ENCODE data around the gene INPP5D. TPM values are rescaled to one million over a fixed set of nuclear protein-coding genes. Genes with fewer than 3 reads are reported as not detected.

The INPP5D gene
- total and polyA plus RNA-seq, 2 of the 8 experiments (the other 6 are each of a cell fraction or from before 2014, with no cell fraction given): 4.5 to 7.1 TPM

- H3K27me3 ChIP-seq (replicated peaks in 1 of 4; ENCODE audit: control insufficient read depth in 3 of 4, extremely low read depth in 1 of 4, insufficient read depth in 3 of 4, low read length in 3 of 4): no peaks in the 10 kb centered on the region; a peak in 1 of 7 replicates
- POLR2A ChIA-PET (ENCODE audit: partially characterized antibody): no interaction called here
- no peak overlapping the region for H3K4ac ChIP-seq (replicated peaks; ENCODE audit: insufficient read length, low read depth, low read length)
- H3K23me2 ChIP-seq (ENCODE audit: low read depth, low read length): no peaks in the 10 kb centered on the region
- no peak overlapping the region for H3K23ac ChIP-seq (ENCODE audit: insufficient read length)
- no peak overlapping the region for H2BK12ac ChIP-seq (ENCODE audit: low read depth, low read length)
- no peaks in the 10 kb centered on the region for H3K9me3 ChIP-seq (ENCODE audit: insufficient read depth in 2 of 2, low read depth in 1 of 2, low read length in 1 of 2)
- H4K91ac ChIP-seq (replicated peaks; ENCODE audit: insufficient read length, low read length): no peak overlapping the region
- no peak overlapping the region for H2BK15ac ChIP-seq (ENCODE audit: low read length)
- no peaks in the 10 kb centered on the region for H3K36me3 ChIP-seq (ENCODE audit: control insufficient read depth in 2 of 4, insufficient read depth in 4 of 4, low read length in 3 of 4)
- FAIRE-seq: no peak
- H3K79me1 ChIP-seq (ENCODE audit: low read depth, low read length): no peaks in the 10 kb centered on the region
- no peak overlapping the region; the same call in 1 of the 2 replicates for H3K27ac ChIP-seq (ENCODE audit: low read depth, low read length)
- no peak overlapping the region for H2BK20ac ChIP-seq (ENCODE audit: low read length)
- TF ChIP-seq RXRA (IDR thresholded peaks at IDR 0.05; ENCODE audit: insufficient read depth, low read depth, low read length) (no peak), HDAC6 (IDR thresholded peaks at IDR 0.05; ENCODE audit: low read depth, low read length) (no peak), SP1 (IDR thresholded peaks at IDR 0.05; ENCODE audit: low read depth, low read length) (no peak), BRCA1 (IDR thresholded peaks at IDR 0.05; ENCODE audit: low read depth, low read length) (no peak), HDAC2 (IDR thresholded peaks at IDR 0.05; ENCODE audit: borderline replicate concordance in 1 of 2, low read depth in 2 of 2, low read length in 2 of 2) (no peak), SAP30 (IDR thresholded peaks at IDR 0.05; ENCODE audit: insufficient read depth, insufficient replicate concordance, low read length) (no peak), GABPA (IDR thresholded peaks at IDR 0.05; ENCODE audit: borderline replicate concordance, insufficient read depth, low read length) (no peak), NANOG (IDR thresholded peaks at IDR 0.05; ENCODE audit: insufficient read depth, low read depth, low read length, poor library complexity, severe bottlenecking) (no peak), CEBPB (IDR thresholded peaks at IDR 0.05; ENCODE audit: low read depth, low read length) (no peak), RBBP5 (IDR thresholded peaks at IDR 0.05; ENCODE audit: borderline replicate concordance, low read depth, low read length) (no peak)
- H4K8ac ChIP-seq (ENCODE audit: extremely low read depth, insufficient read depth, low read length): peak overlapping the region; percentile 59; the same call in 1 of the 2 replicates
- H2BK5ac ChIP-seq (ENCODE audit: low read depth, low read length): no peak overlapping the region
- H2AFZ ChIP-seq (ENCODE audit: low read length): 0 out of 2 replicates have a peak overlapping the region, but pooled peaks have one; percentile 81
- peaks cover 0 to 10% (median 4%) of the 10 kb centered on the region in 4 experiments; a peak in 4 of 7 replicates for H3K4me1 ChIP-seq (replicated peaks in 1 of 4; ENCODE audit: control insufficient read depth in 3 of 4, insufficient read depth in 4 of 4, low read length in 3 of 4)
- H3K14ac ChIP-seq (ENCODE audit: insufficient read length): no peak overlapping the region
- no peaks in the 10 kb centered on the region for H4K20me1 ChIP-seq (replicated peaks in 1 of 2; ENCODE audit: control insufficient read depth in 1 of 2, insufficient read depth in 2 of 2, low read length in 2 of 2)
- no peak overlapping the region for H2AK5ac ChIP-seq (ENCODE audit: low read depth, low read length)
- H4K5ac ChIP-seq (ENCODE audit: insufficient read length, low read depth, low read length): no peak overlapping the region
- CTCF ChIA-PET (ENCODE audit: partially characterized antibody): interaction anchor here (1.3 to 3.5 kb wide), 3 partner anchors 10 to 188 kb away, joined by 4 to 15 read pairs (median 5); no protein-coding TSS in a partner anchor
- WGBS, 2 experiments (ENCODE audit: extremely low coverage in 1 of 2, insufficient coverage in 1 of 2, insufficient read length in 1 of 2, insufficient replicate concordance in 2 of 2, low coverage in 1 of 2, low lambda C conversion rate in 2 of 2, missing lambda C conversion rate in 1 of 2): 94% methylated on average over 6 of the region's 6 CpGs; no CpG with 5 or more reads in 1 of the 2 experiments
- no peak for DNase-seq (ENCODE audit: low read depth in 1 of 2, low spot score in 2 of 2)
- no peak overlapping the region for H3K9ac ChIP-seq (replicated peaks in 1 of 4; ENCODE audit: extremely low read depth in 1 of 4, low read depth in 3 of 4, low read length in 3 of 4)
- no peak overlapping the region for H3K4me3 ChIP-seq (ENCODE audit: extremely low read depth in 1 of 4, insufficient read depth in 2 of 4, low read depth in 3 of 4, low read length in 4 of 4)
- H3K56ac ChIP-seq (replicated peaks; ENCODE audit: insufficient read length, low read depth, low read length): no peak overlapping the region
- H3K79me2 ChIP-seq (ENCODE audit: control insufficient read depth in 1 of 2, insufficient read depth in 2 of 2, low read length in 2 of 2): no peaks in the 10 kb centered on the region
- no peak overlapping the region for H3K4me2 ChIP-seq (ENCODE audit: insufficient read depth in 1 of 2, low read depth in 2 of 2, low read length in 2 of 2)
- no peak overlapping the region for H2BK120ac ChIP-seq (replicated peaks; ENCODE audit: low read depth, low read length)
- H3K18ac ChIP-seq (ENCODE audit: extremely low read depth, low read length): no peak overlapping the region; the same call in 1 of the 2 replicates
Measured at GRCh38 chr2:233062946-233063268, 2.8 kb downstream of the INPP5D start.

Measured in H1 (cell line).